K562 (cell line): Measurements from ENCODE around the gene CNOT1. TPM values are rescaled to one million over a fixed set of nuclear protein-coding genes. Genes with fewer than 3 reads are reported as not detected.

ENCODE experiments used
- ATAC-seq: fragments of 200-7000 bp; cut with Tn5 transposase; 3 replicates; pipeline ENCODE4 v1.9.1; 2020; ENCODE audit warnings: moderate library complexity
- BruUV-seq: library from RNA; stranded (reverse); fragments of 400-500 nt; replicated peaks from 2 replicates; lab custom pipeline; 2021; lab: Mats Ljungman, UMichigan
- CTCF ChIA-PET: fragments of 300-600 bp; formaldehyde crosslinking; extraction: SDS; loops from one replicate; lab custom pipeline; 2021; ENCODE audit warnings: low intra/inter-chr PET ratio; lab: Yijun Ruan, JAX
- POLR2A ChIA-PET: fragments of 300-600, 350-650 bp; sonication (Branson Sonifier 250); formaldehyde crosslinking; extraction: SDS; loops from one replicate; lab custom pipeline; 2021; ENCODE audit warnings: antibody characterized with exemption, inconsistent platforms; lab: Yijun Ruan, JAX
- DNase-seq, 4 experiments: peaks; one replicate each; pipeline versions ENCODE4 v3.0.0 to v3.0.0-alpha.2; 2011 to 2018; ENCODE audit warnings: low spot score in 3 of 4, mixed read lengths in 3 of 4; ENCODE audit errors: extremely low read depth in 1 of 4
- FAIRE-seq: peaks from 2 replicates; lab custom pipeline; 2011; peaks lifted over from hg19 to GRCh38; lab: Jason Lieb, UNC
- H2AFZ ChIP-seq: 2 replicates; pipeline ENCODE4 v1.6.0; 2011; ENCODE audit warnings: low read depth, low read length, control low read depth, inconsistent platforms
- H3K27ac ChIP-seq: fragments of 200-600 bp; 3 replicates; pipeline ENCODE4 v1.8.0; 2011; ENCODE audit warnings: low read depth, mild to moderate bottlenecking, control low read depth, inconsistent platforms, low read length, moderate library complexity, mixed read lengths; ENCODE audit errors: extremely low read depth
- H3K27me3 ChIP-seq, 2 experiments: fragments of 300-600 bp in 1 of 2; 2 replicates in 1 of 2; 3 replicates in 1 of 2; pipeline versions ENCODE4 v1.6.0 to v1.8.0; 2011; ENCODE audit warnings: inconsistent platforms in 2 of 2, low read length in 2 of 2, mild to moderate bottlenecking in 1 of 2, mixed read lengths in 1 of 2, moderate library complexity in 1 of 2; ENCODE audit not compliant: control insufficient read depth in 2 of 2, insufficient read depth in 2 of 2
- H3K36me3 ChIP-seq: fragments of 300-600 bp; 3 replicates; pipeline ENCODE4 v1.8.0; 2011; ENCODE audit warnings: mild to moderate bottlenecking, low read length, inconsistent platforms; ENCODE audit not compliant: control insufficient read depth, insufficient read depth
- H3K4me1 ChIP-seq, 2 experiments: fragments of 200-600 bp in 1 of 2; replicated peaks in 1 of 2; 2 replicates in 1 of 2; 3 replicates in 1 of 2; pipeline versions ENCODE4 v1.5.1 to v1.8.0; 2011; ENCODE audit warnings: inconsistent platforms in 2 of 2, low read length in 2 of 2, mild to moderate bottlenecking in 1 of 2, mixed read lengths in 1 of 2, moderate library complexity in 1 of 2; ENCODE audit not compliant: control insufficient read depth in 2 of 2, insufficient read depth in 2 of 2
- H3K4me2 ChIP-seq: 2 replicates; pipeline ENCODE4 v1.6.1; 2011; ENCODE audit warnings: low read length, control low read depth, inconsistent platforms, mixed read lengths; ENCODE audit not compliant: insufficient read depth
- H3K4me3 ChIP-seq: fragments of 200-600 bp; sonication (generic), shearing (Covaris generic); 2 replicates; pipeline ENCODE4 v1.5.1; 2016; ENCODE audit warnings: control low read depth, inconsistent platforms
- H3K79me2 ChIP-seq: fragments of 200-600 bp; 3 replicates; pipeline ENCODE4 v1.8.0; 2011; ENCODE audit warnings: low read length, inconsistent platforms; ENCODE audit not compliant: control insufficient read depth, insufficient read depth
- H3K9ac ChIP-seq, 2 experiments: 2 replicates each; pipeline versions ENCODE4 v1.6.0 to v1.6.1; 2011; ENCODE audit warnings: low read depth in 2 of 2, low read length in 2 of 2, control low read depth in 1 of 2, inconsistent platforms in 1 of 2, mild to moderate bottlenecking in 1 of 2, mixed read lengths in 1 of 2; ENCODE audit not compliant: insufficient read depth in 1 of 2
- H3K9me1 ChIP-seq: one replicate; pipeline ENCODE4 v1.6.0; 2011; ENCODE audit warnings: inconsistent platforms, mild to moderate bottlenecking, low read length, moderate library complexity; ENCODE audit not compliant: control insufficient read depth, insufficient read depth
- H3K9me3 ChIP-seq: replicated peaks from 2 replicates; pipeline ENCODE4 v1.5.1; 2011; ENCODE audit warnings: low read depth, low read length, inconsistent platforms; ENCODE audit not compliant: control insufficient read depth, insufficient read depth
- H4K20me1 ChIP-seq: replicated peaks from 2 replicates; pipeline ENCODE4 v1.6.1; 2011; ENCODE audit warnings: low read length, inconsistent platforms, mixed read lengths; ENCODE audit not compliant: control insufficient read depth, insufficient read depth
- DMBX1 ChIP-seq: fragments of 250-450 bp; sonication (Bioruptor Pico); IDR thresholded peaks from 2 replicates; pipeline ENCODE4 v1.8.0; 2022; ENCODE audit warnings: inconsistent platforms, mild to moderate bottlenecking, moderate library complexity, borderline replicate concordance
- ETS1 ChIP-seq: conservative IDR thresholded peaks from 2 replicates; pipeline ENCODE4 v1.6.1; 2011; ENCODE audit warnings: low read depth, mild to moderate bottlenecking, low read length; ENCODE audit not compliant: control insufficient read depth
- FOXP4 ChIP-seq: sonication (generic); formaldehyde crosslinking; IDR thresholded peaks from 2 replicates; pipeline ENCODE4 v1.8.0; 2022; ENCODE audit warnings: mild to moderate bottlenecking, missing genetic modification reagents, borderline replicate concordance
- HOMEZ ChIP-seq: fragments of 250-450 bp; sonication (Bioruptor Pico); IDR thresholded peaks from 2 replicates; pipeline ENCODE4 v1.4.0; 2020; ENCODE audit warnings: mild to moderate bottlenecking, moderate library complexity
- JUNB ChIP-seq: fragments of 450-650 bp; formaldehyde crosslinking; conservative IDR thresholded peaks from 2 replicates; pipeline ENCODE4 v1.4.0; 2020; ENCODE audit warnings: mild to moderate bottlenecking
- MED1 ChIP-seq: sonication (generic); formaldehyde crosslinking; IDR thresholded peaks from 2 replicates; pipeline ENCODE4 v1.8.1; 2023; ENCODE audit warnings: missing genetic modification reagents, borderline replicate concordance
- NCOA6 ChIP-seq: fragments of 450-650 bp; IDR thresholded peaks from 2 replicates; pipeline ENCODE4 v1.6.1; 2017; ENCODE audit warnings: mild to moderate bottlenecking
- SAP30 ChIP-seq: fragments of 200-600 bp; sonication (generic); IDR thresholded peaks from 2 replicates; pipeline ENCODE4 v1.6.1; 2012; ENCODE audit warnings: borderline replicate concordance, low read depth, mild to moderate bottlenecking, moderate library complexity, low read length, control low read depth, inconsistent platforms; ENCODE audit not compliant: insufficient read depth, poor library complexity, severe bottlenecking
- SMAD2 ChIP-seq: fragments of 150-350 bp; IDR thresholded peaks from 2 replicates; pipeline ENCODE4 v1.6.1; 2014; ENCODE audit warnings: low read depth, mild to moderate bottlenecking, low read length
- SMARCC2 ChIP-seq: fragments of 450-650 bp; IDR thresholded peaks from 2 replicates; pipeline ENCODE4 v1.6.1; 2017; ENCODE audit warnings: antibody characterized with exemption, moderate library complexity, mild to moderate bottlenecking, low read depth
- SMC3 ChIP-seq: conservative IDR thresholded peaks from 2 replicates; pipeline ENCODE4 v1.6.1; 2011; ENCODE audit warnings: low read depth, low read length, improper control_type of control experiment; ENCODE audit not compliant: insufficient read depth
- TAL1 ChIP-seq: fragments of 450-650 bp; IDR thresholded peaks from 2 replicates; pipeline ENCODE4 v1.6.1; 2016; ENCODE audit warnings: mild to moderate bottlenecking
- ZNF23 ChIP-seq: fragments of 250-450 bp; sonication (Bioruptor Pico); IDR thresholded peaks from 2 replicates; pipeline ENCODE4 v1.4.0; 2020; ENCODE audit warnings: mild to moderate bottlenecking
- ZNF311 ChIP-seq: fragments of 250-450 bp; sonication (Bioruptor Pico); IDR thresholded peaks from 2 replicates; pipeline ENCODE4 v1.4.0; 2020; ENCODE audit warnings: mild to moderate bottlenecking, moderate library complexity
- ZNF740 ChIP-seq, 3 experiments: fragments of 200-800 bp in 1 of 3; sonication (Bioruptor generic) in 1 of 3; sonication (generic) in 1 of 3; formaldehyde crosslinking in 1 of 3; IDR thresholded peaks; 2 replicates each; pipeline versions ENCODE4 v1.6.1 to v1.8.0; 2016 to 2022; ENCODE audit warnings: mild to moderate bottlenecking in 2 of 3, missing compliant biosample characterization in 2 of 3, missing genetic modification characterization in 2 of 3, missing genetic modification reagents in 1 of 3
- WGBS: fragments of 100-300 bp; shearing (Covaris generic); methylation state at CpG from one replicate; pipeline ENCODE4 v1.1.6; 2016; ENCODE audit warnings: low coverage, mixed read lengths; ENCODE audit not compliant: insufficient coverage; ENCODE audit errors: missing lambda C conversion rate; 5-methylcytosine and 5-hydroxymethylcytosine counted together
- in situ Hi-C: fragments of 300-500 bp; cut with MboI; formaldehyde crosslinking; loops from 4 replicates; pipeline ENCODE4 v1.15.0; 2018; ENCODE audit warnings: inconsistent platforms, mixed read lengths
- intact Hi-C: fragments of 100-400 bp; cut with micrococcal nuclease; formaldehyde crosslinking; loops from 2 replicates; pipeline ENCODE4 v1.14.2; 2022
- polyA plus RNA-seq, 8 experiments: library from polyadenylated mRNA; depleted of rRNA in 4 of 8; stranded (reverse) in 5 of 8; unstranded in 3 of 8; fragments of >200 nt; fragmentation: Nextera tagmentation in 2 of 8; fragmentation: Illumina TruSeq in 1 of 8; extraction: Ambion mirVana in 2 of 8; extraction: Trizol in 1 of 8; gene quantifications; 2 replicates each; pipeline versions ENCODE4 v1.2.1 to v1.2.3, GENCODE V29; 2011 to 2014; ENCODE audit warnings: inconsistent platforms in 1 of 8, missing spikeins in 1 of 8
- total RNA-seq, 7 experiments: library from RNA; depleted of rRNA in 6 of 7; stranded (reverse); fragments of >200 nt in 6 of 7; fragmentation: Illumina TruSeq in 2 of 7; extraction: Trizol in 2 of 7; gene quantifications; 2 replicates each; pipeline versions ENCODE4 v1.2.1 to v1.2.3, GENCODE V29; 2011 to 2021; ENCODE audit warnings: low replicate concordance in 1 of 7

CNOT1 gene
- total and polyA plus RNA-seq, 9 of the 15 experiments (the other 6 are each of a cell fraction or from before 2014, with no cell fraction given), result 110 to 270 (median 220) TPM

- ChIA-PET CTCF (no interaction called here), POLR2A (interaction anchor here (0.9 to 1.4 kb wide), 2 partner anchors 12 to 13 kb away, joined by 3 to 5 read pairs; no protein-coding TSS in a partner anchor)
- Histone ChIP-seq H3K27ac (no peak overlapping the region), H4K20me1 (no peaks in the 10 kb centered on the region), H3K9me3 (no peaks in the 10 kb centered on the region), H3K79me2 (0 out of 3 replicates have a peak, but pooled peaks cover 4% of the 10 kb centered on the region), H3K4me3 (no peak overlapping the region), H2AFZ (no peak overlapping the region), H3K9me1 (no peaks in the 10 kb centered on the region), H3K36me3 (peaks cover 94% of the 10 kb centered on the region), H3K4me1 (no peaks in the 10 kb centered on the region), H3K4me2 (no peak overlapping the region), H3K9ac (no peak overlapping the region), H3K27me3 (no peaks in the 10 kb centered on the region)
- BruUV-seq, result no TSS peak
- FAIRE-seq, result no peak
- no peak for ATAC-seq
- in situ Hi-C loops, result no loop called here
- intact Hi-C loops, result no loop called here
- WGBS, result 97% methylated on average over 14 of the region's 14 CpGs
- DNase-seq, result no peak
- TF ChIP-seq HOMEZ (CRISPR knock-in tag) (no peak), SMC3 (no peak), SMAD2 (no peak), FOXP4 (CRISPR knock-in tag) (no peak), SAP30 (no peak), ZNF23 (CRISPR knock-in tag) (no peak), SMARCC2 (no peak), JUNB (no peak), TAL1 (no peak), ZNF311 (CRISPR knock-in tag) (no peak), NCOA6 (no peak), MED1 (CRISPR knock-in tag) (no peak), ZNF740 (CRISPR knock-in tag; IDR thresholded peaks at IDR 0.05) (no peak), ZNF740 (tag; IDR thresholded peaks at IDR 0.05) (no peak), DMBX1 (CRISPR knock-in tag) (no peak), ETS1 (no peak)
Measured at GRCh38 chr16:58533751-58534470, 95.7 kb downstream of the CNOT1 start.
